ENCODE measurements around the gene ZDHHC14.

- no peak for TF ChIP-seq CTCF (conservative IDR thresholded peaks at IDR 0.05; ENCODE audit: low read depth, low read length)
- no peak for TF ChIP-seq EZH2 (IDR thresholded peaks at IDR 0.05; ENCODE audit: borderline replicate concordance, low read depth, low read length, poor library complexity, severe bottlenecking)
These were observed 47.5 kb upstream of the ZDHHC14 start for GRCh38 chr6:157333537-157333936.

All from A673 (cell line).